K562 (cell line): ENCODE data around the gene CEP68. TPM values are rescaled to one million over a fixed set of nuclear protein-coding genes. Genes with fewer than 3 reads are reported as not detected.

Experiments used
- CGGBP1 ChIP-seq: fragments of 250-450 bp; sonication (Bioruptor Pico); IDR thresholded peaks from 2 replicates; pipeline ENCODE4 v1.9.0; 2021; ENCODE audit warnings: mild to moderate bottlenecking
- CREB3 ChIP-seq: fragments of 450-650 bp; conservative IDR thresholded peaks from 2 replicates; pipeline ENCODE4 v1.6.1; 2016; ENCODE audit warnings: missing genetic modification characterization, low read depth, mild to moderate bottlenecking, missing compliant biosample characterization, moderate library complexity
- DPF2 ChIP-seq: fragments of 450-650 bp; IDR thresholded peaks from 2 replicates; pipeline ENCODE4 v1.6.1; 2016
- E2F6 ChIP-seq, 2 experiments: IDR thresholded peaks; 2 replicates each; pipeline ENCODE4 v1.6.1; 2011; ENCODE audit warnings: borderline replicate concordance in 1 of 2, control low read depth in 1 of 2, low read depth in 1 of 2, low read length in 1 of 2, mild to moderate bottlenecking in 1 of 2, mixed read lengths in 1 of 2, moderate library complexity in 1 of 2; ENCODE audit not compliant: insufficient read depth in 1 of 2, insufficient read length in 1 of 2, poor library complexity in 1 of 2, severe bottlenecking in 1 of 2; ENCODE audit errors: extremely low read depth in 1 of 2
- GTF3C2 ChIP-seq: IDR thresholded peaks from 3 replicates; pipeline ENCODE4 v1.6.1; 2011; ENCODE audit warnings: borderline replicate concordance, mild to moderate bottlenecking, moderate library complexity; ENCODE audit not compliant: insufficient read length; ENCODE audit errors: extremely low read depth
- KDM1A ChIP-seq, 2 experiments: fragments of 450-650 bp; IDR thresholded peaks; 2 replicates each; pipeline ENCODE4 v1.6.1; 2016; ENCODE audit warnings: mild to moderate bottlenecking in 2 of 2
- MXI1 ChIP-seq: IDR thresholded peaks from 2 replicates; pipeline ENCODE4 v1.6.1; 2011; ENCODE audit warnings: low read depth, mild to moderate bottlenecking, improper control_type of control experiment, low read length
- NFIX ChIP-seq: fragments of 250-450 bp; sonication (Bioruptor Pico); IDR thresholded peaks from 2 replicates; pipeline ENCODE4 v1.4.0; 2020; ENCODE audit warnings: low read depth, mild to moderate bottlenecking, moderate library complexity
- NONO ChIP-seq, 2 experiments: fragments of 200-400 bp in 1 of 2; fragments of 450-650 bp in 1 of 2; formaldehyde crosslinking in 1 of 2; IDR thresholded peaks; 2 replicates each; pipeline ENCODE4 v1.6.1; 2017; ENCODE audit warnings: low read depth in 2 of 2, mild to moderate bottlenecking in 2 of 2, moderate library complexity in 2 of 2, low read length in 1 of 2
- NR0B1 ChIP-seq: fragments of 450-650 bp; IDR thresholded peaks from one replicate; pipeline ENCODE4 v1.6.1; 2018; ENCODE audit warnings: mild to moderate bottlenecking, moderate library complexity; ENCODE audit not compliant: partially characterized antibody
- PHF20 ChIP-seq: fragments of 450-650 bp; IDR thresholded peaks from 2 replicates; pipeline ENCODE4 v1.6.1; 2018; ENCODE audit not compliant: partially characterized antibody
- PREB ChIP-seq: sonication (generic); formaldehyde crosslinking; IDR thresholded peaks from 2 replicates; pipeline ENCODE4 v1.8.1; 2023; ENCODE audit warnings: mild to moderate bottlenecking, missing genetic modification reagents
- PRPF4 ChIP-seq: fragments of 200-400 bp; formaldehyde crosslinking; IDR thresholded peaks from one replicate; pipeline ENCODE4 v1.6.1; 2017; ENCODE audit warnings: low read length, low read depth, mild to moderate bottlenecking; ENCODE audit not compliant: insufficient read depth, poor library complexity, severe bottlenecking
- RB1 ChIP-seq: fragments of 450-650 bp; IDR thresholded peaks from 2 replicates; pipeline ENCODE4 v1.6.1; 2017; ENCODE audit warnings: low read depth, mild to moderate bottlenecking
- RFX1 ChIP-seq: fragments of 450-650 bp; IDR thresholded peaks from 2 replicates; pipeline ENCODE4 v1.6.1; 2016; ENCODE audit warnings: mild to moderate bottlenecking, moderate library complexity
- SNAPC5 ChIP-seq: fragments of 250-450 bp; sonication (Bioruptor Pico); IDR thresholded peaks from 2 replicates; pipeline ENCODE4 v1.8.0; 2021; ENCODE audit warnings: moderate library complexity, mild to moderate bottlenecking, inconsistent platforms
- TRIM24 ChIP-seq, 2 experiments: fragments of 450-650 bp; IDR thresholded peaks; 2 replicates each; pipeline ENCODE4 v1.6.1; 2016
- ZBTB7A ChIP-seq: IDR thresholded peaks from 2 replicates; pipeline ENCODE4 v1.6.1; 2011; ENCODE audit warnings: low read depth, mild to moderate bottlenecking, low read length, moderate library complexity, borderline replicate concordance; ENCODE audit not compliant: control insufficient read depth
- ZC3H4 ChIP-seq: sonication (generic); formaldehyde crosslinking; IDR thresholded peaks from 2 replicates; pipeline ENCODE4 v1.9.0; 2021; ENCODE audit warnings: missing genetic modification reagents, borderline replicate concordance
- ZFP36 ChIP-seq: fragments of 150-350 bp; IDR thresholded peaks from 2 replicates; pipeline ENCODE4 v1.6.1; 2018; ENCODE audit warnings: low read length, low read depth; ENCODE audit not compliant: partially characterized antibody
- polyA plus RNA-seq, 8 experiments: library from polyadenylated mRNA; depleted of rRNA in 4 of 8; stranded (reverse) in 5 of 8; unstranded in 3 of 8; fragments of >200 nt; fragmentation: Nextera tagmentation in 2 of 8; fragmentation: Illumina TruSeq in 1 of 8; extraction: Ambion mirVana in 2 of 8; extraction: Trizol in 1 of 8; gene quantifications; 2 replicates each; pipeline versions ENCODE4 v1.2.1 to v1.2.3, GENCODE V29; 2011 to 2014; ENCODE audit warnings: inconsistent platforms in 1 of 8, missing spikeins in 1 of 8
- total RNA-seq, 7 experiments: library from RNA; depleted of rRNA in 6 of 7; stranded (reverse); fragments of >200 nt in 6 of 7; fragmentation: Illumina TruSeq in 2 of 7; extraction: Trizol in 2 of 7; gene quantifications; 2 replicates each; pipeline versions ENCODE4 v1.2.1 to v1.2.3, GENCODE V29; 2011 to 2021; ENCODE audit warnings: low replicate concordance in 1 of 7

The CEP68 gene
- total and polyA plus RNA-seq, 9 of the 15 experiments (the other 6 are each of a cell fraction or from before 2014, with no cell fraction given): 1.4 to 8.5 (median 5.2) TPM

- TF ChIP-seq NR0B1 (no peak), RFX1 (no peak), CREB3 (no peak), CGGBP1 (CRISPR knock-in tag) (no peak), NFIX (CRISPR knock-in tag) (no peak), DPF2 (no peak), ZFP36 (no peak), GTF3C2 (no peak), PREB (CRISPR knock-in tag) (no peak), PHF20 (no peak), SNAPC5 (CRISPR knock-in tag) (no peak), E2F6 (IDR thresholded peaks at IDR 0.05; ENCODE audit: borderline replicate concordance in 1 of 2, extremely low read depth in 1 of 2, insufficient read depth in 1 of 2, insufficient read length in 1 of 2, low read depth in 1 of 2, low read length in 1 of 2, poor library complexity in 1 of 2, severe bottlenecking in 1 of 2) (no peak), PRPF4 (no peak), MXI1 (no peak), TRIM24 (IDR thresholded peaks at IDR 0.05) (no peak), ZBTB7A (no peak), ZC3H4 (CRISPR knock-in tag) (peak; percentile 59; the same call in 1 of the 2 replicates), RB1 (no peak), NONO (IDR thresholded peaks at IDR 0.05; ENCODE audit: low read depth in 2 of 2, low read length in 1 of 2) (no peak; a peak in 1 of 4 replicates), KDM1A (IDR thresholded peaks at IDR 0.05) (peak; percentile 10 to 25; a peak in 1 of 4 replicates)
Observed at GRCh38 chr2:65130664-65131175, 74.5 kb downstream of the CEP68 start (continued).
